Suprapubic skin (tissue), 4 donors: Measurements from ENCODE around the gene TXNDC8. TPM values are rescaled to one million over a fixed set of nuclear protein-coding genes. Genes with fewer than 3 reads are reported as not detected.
A peak's percentile ranks its signal among the peaks of the same experiment; 100 is the strongest.

ENCODE experiments used
- DNase-seq, 2 donors: peaks; one replicate each; pipeline ENCODE4 v3.0.0-alpha.2; 2019; ENCODE audit warnings: low spot score in 2 of 2
- H3K27ac ChIP-seq: fragments of 200-600 bp; sonication (generic); one replicate; pipeline ENCODE4 v1.5.1; 2019
- H3K27me3 ChIP-seq: fragments of 200-600 bp; sonication (generic); one replicate; pipeline ENCODE4 v1.5.1; 2019
- H3K36me3 ChIP-seq: fragments of 200-600 bp; sonication (generic); one replicate; pipeline ENCODE4 v1.5.1; 2019
- H3K4me1 ChIP-seq: fragments of 200-600 bp; sonication (generic); one replicate; pipeline ENCODE4 v1.5.1; 2019
- H3K4me3 ChIP-seq: fragments of 200-600 bp; sonication (generic); one replicate; pipeline ENCODE4 v1.5.1; 2019; ENCODE audit warnings: mild to moderate bottlenecking
- H3K9me3 ChIP-seq: fragments of 200-600 bp; sonication (generic); one replicate; pipeline ENCODE4 v1.5.1; 2019
- EP300 ChIP-seq: sonication (generic); formaldehyde crosslinking; IDR thresholded peaks from one replicate; pipeline ENCODE4 v1.6.1; 2017; ENCODE audit warnings: antibody characterized with exemption
- POLR2A ChIP-seq, 2 donors: fragments of 450-650 bp; IDR thresholded peaks; one replicate each; pipeline ENCODE4 v1.6.1; 2017; ENCODE audit warnings: antibody characterized with exemption in 2 of 2, mild to moderate bottlenecking in 2 of 2, moderate library complexity in 2 of 2
- POLR2AphosphoS5 ChIP-seq, 3 donors: sonication (generic); formaldehyde crosslinking; IDR thresholded peaks; one replicate each; pipeline ENCODE4 v1.6.1; 2017; ENCODE audit warnings: antibody characterized with exemption in 3 of 3
- WGBS: methylation state at CpG from one replicate; pipeline ENCODE4 v1.1.5; 2018; 5-methylcytosine and 5-hydroxymethylcytosine counted together
- total RNA-seq, 4 donors: library from RNA; depleted of rRNA; stranded (reverse); fragments of >200 nt; gene quantifications; one replicate each; pipeline ENCODE4 v1.1.0, GENCODE V29; 2016
- TF ChIP-seq, protein P1 (sequence below), 2 donors: fragments of 200-600 bp in 1 of 2; fragments of 450-650 bp in 1 of 2; sonication (generic) in 1 of 2; IDR thresholded peaks; one replicate each; pipeline ENCODE4 v1.5.1; 2016 to 2019; ENCODE audit warnings: antibody characterized with exemption in 2 of 2, mild to moderate bottlenecking in 1 of 2, moderate library complexity in 1 of 2

Gene TXNDC8
- total RNA-seq, 4 donors from 2014 or later, result not detected

GRCh38 chr9:110260911-110261310 lies 76.8 kb downstream of the TXNDC8 start:
- no peak for TF ChIP-seq POLR2A (IDR thresholded peaks at IDR 0.05)
- no peak for TF ChIP-seq EP300
- TF ChIP-seq, protein P1, sequence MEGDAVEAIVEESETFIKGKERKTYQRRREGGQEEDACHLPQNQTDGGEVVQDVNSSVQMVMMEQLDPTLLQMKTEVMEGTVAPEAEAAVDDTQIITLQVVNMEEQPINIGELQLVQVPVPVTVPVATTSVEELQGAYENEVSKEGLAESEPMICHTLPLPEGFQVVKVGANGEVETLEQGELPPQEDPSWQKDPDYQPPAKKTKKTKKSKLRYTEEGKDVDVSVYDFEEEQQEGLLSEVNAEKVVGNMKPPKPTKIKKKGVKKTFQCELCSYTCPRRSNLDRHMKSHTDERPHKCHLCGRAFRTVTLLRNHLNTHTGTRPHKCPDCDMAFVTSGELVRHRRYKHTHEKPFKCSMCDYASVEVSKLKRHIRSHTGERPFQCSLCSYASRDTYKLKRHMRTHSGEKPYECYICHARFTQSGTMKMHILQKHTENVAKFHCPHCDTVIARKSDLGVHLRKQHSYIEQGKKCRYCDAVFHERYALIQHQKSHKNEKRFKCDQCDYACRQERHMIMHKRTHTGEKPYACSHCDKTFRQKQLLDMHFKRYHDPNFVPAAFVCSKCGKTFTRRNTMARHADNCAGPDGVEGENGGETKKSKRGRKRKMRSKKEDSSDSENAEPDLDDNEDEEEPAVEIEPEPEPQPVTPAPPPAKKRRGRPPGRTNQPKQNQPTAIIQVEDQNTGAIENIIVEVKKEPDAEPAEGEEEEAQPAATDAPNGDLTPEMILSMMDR (IDR thresholded peaks at IDR 0.05), result no peak
- no peak for TF ChIP-seq POLR2AphosphoS5 (IDR thresholded peaks at IDR 0.05)
- WGBS, result 24% methylated on average over 4 of the region's 4 CpGs

DNA sequence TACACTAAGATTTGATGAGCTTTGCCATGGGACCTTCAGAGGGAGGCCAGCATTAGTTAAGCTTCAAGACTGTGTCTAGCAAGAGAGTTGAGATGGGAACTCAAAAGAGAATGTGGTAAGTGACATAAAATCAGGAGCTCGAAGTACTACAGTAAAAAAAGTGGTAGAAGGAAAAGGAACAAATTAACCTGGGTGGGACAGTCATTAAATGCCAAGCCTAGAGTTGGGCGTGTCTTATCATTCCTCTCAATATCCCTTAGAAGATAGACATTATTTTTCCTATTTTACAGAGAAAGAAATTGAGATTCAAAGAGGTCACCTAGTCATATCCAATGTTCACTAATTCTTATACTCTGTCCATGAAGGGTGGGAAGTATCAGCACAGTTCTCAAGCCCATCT lies 78.1 kb downstream of the TXNDC8 start:
- H3K4me1 ChIP-seq, result peaks cover 18% of the 10 kb centered on the region
- no peaks in the 10 kb centered on the region for H3K9me3 ChIP-seq
- no peak overlapping the region for H3K27ac ChIP-seq
- TF ChIP-seq POLR2AphosphoS5 (IDR thresholded peaks at IDR 0.05), result no peak
- TF ChIP-seq POLR2A (IDR thresholded peaks at IDR 0.05), result no peak
- TF ChIP-seq, protein P1 (IDR thresholded peaks at IDR 0.05), result no peak
- no peak for TF ChIP-seq EP300
- no peaks in the 10 kb centered on the region for H3K36me3 ChIP-seq
- WGBS, result 54% methylated on average over 2 of the region's 2 CpGs
- H3K4me3 ChIP-seq, result no peak overlapping the region
- DNase-seq, result no peak
- H3K27me3 ChIP-seq, result no peaks in the 10 kb centered on the region

More at GRCh38 chr9:110260911-110261310, 76.8 kb downstream of the TXNDC8 start:
- Histone ChIP-seq H3K4me1 (peaks cover 11% of the 10 kb centered on the region), H3K27me3 (no peaks in the 10 kb centered on the region), H3K4me3 (no peak overlapping the region), H3K36me3 (no peaks in the 10 kb centered on the region), H3K27ac (peak overlapping the region; percentile 6), H3K9me3 (no peaks in the 10 kb centered on the region)
- DNase-seq, result no peak

GRCh38 chr9:110258690-110259091 lies 79.0 kb downstream of the TXNDC8 start:
- Histone ChIP-seq H3K4me1 (peaks cover 26% of the 10 kb centered on the region), H3K27ac (no peak overlapping the region), H3K4me3 (no peak overlapping the region), H3K36me3 (no peaks in the 10 kb centered on the region), H3K27me3 (no peaks in the 10 kb centered on the region), H3K9me3 (no peaks in the 10 kb centered on the region)
- TF ChIP-seq POLR2AphosphoS5 (IDR thresholded peaks at IDR 0.05), result no peak
- TF ChIP-seq EP300, result no peak
- TF ChIP-seq POLR2A (IDR thresholded peaks at IDR 0.05), result no peak
- DNase-seq, result no peak
- 92% methylated on average over 3 of the region's 3 CpGs for WGBS

DNA sequence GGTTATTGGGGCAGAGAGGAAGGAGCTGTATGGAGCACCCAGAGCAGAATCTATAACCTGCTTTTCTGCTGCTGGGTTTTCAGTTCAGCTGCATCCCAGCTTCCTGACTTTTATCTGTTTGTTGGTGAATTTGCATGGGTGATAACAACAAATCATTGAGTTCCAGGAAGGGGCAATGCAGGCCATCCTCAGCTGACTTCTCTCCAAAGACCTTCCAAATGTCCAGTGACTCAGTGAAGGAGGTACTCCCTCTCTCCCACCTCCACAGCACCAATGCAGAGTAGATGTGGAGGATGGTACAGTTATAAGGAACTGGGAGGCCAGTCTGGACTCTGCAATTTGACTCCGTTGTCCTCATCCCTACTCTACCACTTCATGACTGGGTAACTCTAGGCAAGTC lies 79.7 kb downstream of the TXNDC8 start:
- Histone ChIP-seq H3K36me3 (no peaks in the 10 kb centered on the region), H3K27ac (peak overlapping the region; percentile 93), H3K4me1 (peaks cover 32% of the 10 kb centered on the region), H3K4me3 (no peak overlapping the region), H3K9me3 (no peaks in the 10 kb centered on the region), H3K27me3 (no peaks in the 10 kb centered on the region)
- DNase-seq, result no peak
- 89% methylated on average over 1 of the region's 1 CpG for WGBS
- TF ChIP-seq POLR2AphosphoS5 (IDR thresholded peaks at IDR 0.05) (no peak), EP300 (no peak), POLR2A (IDR thresholded peaks at IDR 0.05) (no peak)
- TF ChIP-seq, protein P1 (IDR thresholded peaks at IDR 0.05), result no peak

GRCh38 chr9:110257097-110257841 lies 80.4 kb downstream of the TXNDC8 start:
- Histone ChIP-seq H3K27me3 (no peaks in the 10 kb centered on the region), H3K9me3 (no peaks in the 10 kb centered on the region), H3K36me3 (no peaks in the 10 kb centered on the region), H3K4me1 (peaks cover 32% of the 10 kb centered on the region), H3K27ac (peak overlapping the region; percentile 93), H3K4me3 (peak overlapping the region; percentile 86)
- WGBS, result 8% methylated on average over 10 of the region's 14 CpGs
- no peak for DNase-seq
- TF ChIP-seq POLR2AphosphoS5 (IDR thresholded peaks at IDR 0.05) (no peak), EP300 (no peak), POLR2A (IDR thresholded peaks at IDR 0.05) (no peak)
- TF ChIP-seq, protein P1 (IDR thresholded peaks at IDR 0.05), result no peak
